GM21423 (cell line): ENCODE data around the gene MRGPRG.
"Not testable (repeated sequence)": the region's sequence is repeated elsewhere in the genome, so short reads cannot be mapped to it uniquely, and the experiment has no call there.

ENCODE experiments used
- ATAC-seq: cut with Tn5 transposase; IDR thresholded peaks from one replicate; pipeline ENCODE4 v1.9.1; 2021; ENCODE audit warnings: mild to moderate bottlenecking, moderate library complexity; ENCODE audit not compliant: unreplicated experiment

MRGPRG gene

GRCh38 chr11:3177931-3178330, 40.7 kb downstream of the MRGPRG start:
- no peak for ATAC-seq

- ATAC-seq = no peak
Observed at GRCh38 chr11:3176487-3176886, 42.1 kb downstream of the MRGPRG start.

GRCh38 chr11:3175194-3175593, 43.4 kb downstream of the MRGPRG start:
- ATAC-seq = no peak

GRCh38 chr11:3174387-3174786, 44.2 kb downstream of the MRGPRG start:
- ATAC-seq = no peak

- ATAC-seq = no peak
Observed at GRCh38 chr11:3173795-3174194, 44.8 kb downstream of the MRGPRG start.

- no peak for ATAC-seq
Observed at GRCh38 chr11:3171931-3172560, 46.6 kb downstream of the MRGPRG start.

- ATAC-seq = no peak
Observed at GRCh38 chr11:3170756-3171650, 47.6 kb downstream of the MRGPRG start.

- ATAC-seq = no peak
Observed at GRCh38 chr11:3170044-3170755, 48.4 kb downstream of the MRGPRG start.

- ATAC-seq = no peak
Observed at GRCh38 chr11:3169255-3170043, 49.2 kb downstream of the MRGPRG start.

- not testable (repeated sequence) for ATAC-seq
Observed at GRCh38 chr11:3168742-3169254, 49.8 kb downstream of the MRGPRG start.
